ENCODE results near the gene ACSL6.
A peak's percentile ranks its signal among the peaks of the same experiment; 100 is the strongest.

The ACSL6 gene

DNA sequence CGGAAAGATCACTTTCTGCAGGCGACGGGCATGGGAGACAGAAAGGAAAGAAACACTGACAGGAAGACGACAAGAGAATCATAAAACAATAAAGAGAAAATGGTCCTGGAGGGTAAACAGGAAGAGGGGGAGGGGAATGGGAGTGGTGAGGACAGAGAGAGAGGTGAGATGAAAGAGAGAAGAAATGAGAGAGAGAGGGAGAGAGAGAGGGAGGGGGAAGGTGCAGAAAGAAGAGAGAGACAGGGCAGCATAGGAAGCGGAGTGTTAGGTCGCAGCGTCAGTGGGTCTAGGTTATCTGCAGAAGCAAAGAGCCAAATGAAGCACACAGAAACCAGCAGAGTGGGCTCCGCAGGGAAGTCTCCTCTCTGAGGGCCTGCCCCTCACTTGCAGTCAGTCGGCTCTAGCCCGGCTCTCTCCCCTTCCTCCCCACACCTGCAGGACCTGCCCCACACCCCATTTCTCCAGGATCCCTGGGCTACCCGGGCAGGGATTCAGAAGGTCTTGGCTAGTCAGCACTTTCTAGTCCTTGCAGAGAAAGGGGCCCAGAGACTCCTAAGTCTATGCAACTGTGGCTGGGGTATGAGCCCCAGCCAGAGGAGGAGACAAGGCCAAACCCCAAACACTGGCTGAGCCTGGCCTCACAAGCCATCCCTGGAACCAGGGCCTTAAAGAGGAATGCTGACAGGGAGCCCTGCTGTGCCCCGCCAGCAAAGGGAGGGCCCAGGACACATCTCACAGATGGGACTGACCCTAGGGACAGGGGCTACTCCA, 36.3 kb downstream of the ACSL6 start:
- DNase-seq, result no peak

DNA sequence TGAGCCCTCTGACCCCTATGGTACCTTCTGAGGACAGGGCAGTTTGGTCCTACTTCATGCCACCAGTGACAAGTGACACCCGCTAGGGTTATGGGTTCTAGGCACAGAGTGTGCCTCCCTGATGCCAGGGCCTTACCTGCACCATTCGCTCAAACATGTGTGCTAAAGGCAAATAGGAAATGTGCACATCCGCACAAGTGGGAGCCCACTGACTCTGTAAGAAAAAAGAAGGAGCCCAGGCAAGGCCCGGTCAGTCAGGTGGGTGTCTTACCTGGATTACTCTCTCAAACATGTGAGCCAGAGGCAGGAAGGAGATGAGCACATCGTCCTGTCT, 36.9 kb downstream of the ACSL6 start:
- DNase-seq, result no peak

DNA sequence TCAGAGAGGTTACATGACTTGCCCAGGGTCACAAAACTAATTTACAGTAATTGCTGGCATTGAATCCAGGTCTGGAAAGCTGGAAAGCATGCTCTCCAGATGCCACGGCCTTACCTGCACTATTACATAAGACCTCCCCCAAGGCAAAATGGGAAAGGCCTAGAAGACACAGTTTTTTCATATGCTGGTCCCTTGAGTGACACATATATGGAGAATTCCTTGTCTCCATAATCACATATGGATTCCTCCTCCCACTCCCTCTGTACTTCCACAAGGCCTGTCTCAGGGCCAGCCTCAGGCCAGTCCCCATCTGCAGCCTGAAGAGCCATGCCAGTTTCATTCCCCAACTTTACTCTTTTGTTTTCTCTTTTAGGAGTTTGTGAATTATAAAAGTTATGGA, 37.4 kb downstream of the ACSL6 start:
- no peak for DNase-seq

DNA sequence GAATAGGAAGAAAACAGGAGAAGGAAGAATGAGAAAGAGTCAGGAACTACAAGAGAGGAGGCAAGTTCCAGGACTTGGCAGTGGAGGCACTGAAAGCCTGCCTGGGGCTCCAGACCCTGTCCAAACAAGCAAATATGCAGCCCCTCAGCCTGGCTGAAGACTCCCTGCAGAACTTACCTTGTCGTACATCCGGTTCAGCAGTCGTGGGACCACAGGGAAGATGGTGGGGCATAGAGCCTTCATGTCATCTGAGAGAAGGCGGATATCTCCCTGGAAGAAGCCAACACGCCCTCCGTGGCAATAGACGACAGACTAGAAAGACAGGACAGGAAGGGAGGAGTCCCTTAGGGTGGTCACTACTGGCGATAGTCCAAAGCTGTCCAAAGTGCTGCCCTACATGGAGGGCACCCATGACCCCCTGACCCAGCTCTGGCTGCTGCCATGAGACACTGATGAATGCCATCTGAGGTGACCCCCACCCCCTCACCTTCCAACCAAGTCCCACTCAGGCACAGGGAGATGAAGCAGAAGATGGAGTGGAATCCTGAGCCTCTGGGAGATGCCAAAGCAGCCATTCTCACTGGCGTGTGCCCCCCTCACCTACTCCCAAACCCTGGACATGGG, 38.3 kb downstream of the ACSL6 start:
- DNase-seq, result no peak

DNA sequence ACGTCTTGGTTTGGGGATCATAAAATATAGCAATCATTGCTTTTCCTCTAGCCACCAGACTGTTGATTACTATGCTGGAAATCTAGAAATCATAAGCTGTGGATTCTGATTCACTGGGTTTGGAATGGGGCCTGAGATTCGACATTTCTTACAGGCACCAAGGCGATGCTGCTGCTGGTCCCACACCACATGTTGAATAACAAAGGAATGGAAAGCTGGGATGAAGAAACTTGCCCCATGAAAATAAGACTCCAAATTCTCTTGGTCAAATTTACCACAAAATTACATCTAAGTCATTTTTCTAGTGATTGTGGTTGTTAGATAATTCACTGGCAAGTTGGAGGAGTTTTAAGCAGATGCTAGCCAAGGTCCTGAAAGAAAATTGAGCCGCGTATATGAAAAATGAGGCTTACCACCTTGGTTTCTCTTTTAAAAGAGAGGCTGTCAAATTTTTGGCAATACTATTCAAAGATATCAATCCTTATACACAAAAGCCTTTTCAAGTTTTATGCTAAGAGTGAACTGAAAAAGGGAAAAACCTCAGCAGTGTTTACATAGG, 43.0 kb downstream of the ACSL6 start:
- DNase-seq, result no peak

DNA sequence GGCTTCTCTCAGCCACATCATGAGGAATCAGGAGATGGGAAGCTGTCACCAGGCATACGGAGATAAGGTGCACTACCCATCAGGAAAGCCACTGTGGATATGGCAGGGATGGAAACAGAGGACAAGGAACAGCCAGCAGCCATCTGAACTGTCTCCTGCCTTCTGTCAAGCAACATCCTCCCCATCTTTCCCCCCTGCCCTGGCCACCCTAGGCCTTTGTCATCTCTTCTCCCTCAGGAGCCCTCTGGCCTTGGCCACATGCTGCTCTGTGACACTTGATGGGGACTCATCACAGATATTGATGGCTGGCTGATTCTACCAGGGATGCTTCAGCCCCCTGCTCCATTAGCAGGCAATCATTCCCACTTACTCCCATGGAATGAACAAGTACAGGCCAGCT, 44.9 kb downstream of the ACSL6 start:
- no peak for DNase-seq

DNA sequence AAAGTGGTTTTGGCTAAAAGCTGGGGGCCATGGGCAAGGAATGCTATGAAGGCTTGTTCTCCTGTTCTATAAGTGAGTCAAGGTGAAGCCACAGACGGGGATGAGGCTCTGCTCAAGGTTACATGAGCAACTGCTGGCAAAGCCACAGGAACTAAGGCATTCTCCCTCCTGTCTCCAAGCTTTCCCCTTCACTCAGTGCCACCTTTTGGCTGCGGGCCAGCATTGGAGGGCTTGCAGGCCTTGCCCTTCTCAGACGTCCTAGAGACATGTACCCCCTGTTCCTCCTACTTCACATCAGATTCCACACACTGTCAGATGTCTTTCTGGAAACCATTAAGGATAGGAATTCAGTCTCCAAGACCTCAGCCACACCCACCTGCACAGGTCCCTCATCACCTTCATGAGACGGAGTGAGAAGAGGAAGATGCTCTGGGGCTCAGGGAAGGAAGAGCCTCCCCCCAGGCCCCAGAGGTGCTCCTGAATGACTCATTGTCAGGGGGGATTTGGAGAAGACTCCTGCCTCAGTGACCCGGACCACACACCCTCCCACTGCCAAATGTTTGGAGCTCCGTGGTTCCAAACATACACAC, 45.5 kb downstream of the ACSL6 start:
- no peak for DNase-seq

DNA sequence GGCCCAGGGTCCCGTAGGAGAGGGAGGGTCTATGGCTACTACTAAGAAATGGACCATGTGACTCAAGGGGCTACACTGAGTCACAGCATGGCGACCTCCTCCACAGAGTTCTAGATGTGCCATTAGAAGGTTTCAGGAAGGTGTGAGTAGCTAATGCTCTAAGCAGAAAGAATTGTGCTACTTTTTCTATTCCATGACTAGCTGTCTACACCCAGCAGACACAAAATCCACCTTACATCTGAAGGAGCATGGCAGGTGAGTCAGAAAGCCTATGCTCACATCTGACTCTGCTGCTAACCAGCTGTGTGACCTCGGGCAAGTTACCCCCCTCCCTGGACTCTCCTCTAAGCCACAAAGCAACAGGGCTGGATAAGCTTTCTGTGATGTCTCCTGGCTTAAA, 51.6 kb downstream of the ACSL6 start:
- no peak for DNase-seq

DNA sequence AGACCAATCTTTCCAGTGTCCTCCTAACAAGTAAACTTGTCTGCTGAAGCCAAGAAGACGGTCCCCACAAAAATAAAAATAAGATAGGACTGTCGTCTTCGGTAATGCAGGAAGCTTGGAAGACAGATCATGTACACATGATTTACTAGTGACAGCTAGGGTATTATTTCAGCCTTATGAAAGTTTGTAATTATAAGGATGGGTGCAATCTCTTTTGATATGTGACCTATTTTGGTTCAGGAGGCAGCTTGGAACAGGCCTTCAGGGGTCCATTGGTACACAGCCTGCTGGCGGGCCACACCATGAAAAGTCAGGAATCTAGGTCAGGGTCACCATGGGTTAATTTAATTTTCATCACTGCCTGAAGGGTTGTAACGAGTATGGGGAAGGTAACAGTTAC, 52.3 kb downstream of the ACSL6 start:
- no peak for DNase-seq

DNA sequence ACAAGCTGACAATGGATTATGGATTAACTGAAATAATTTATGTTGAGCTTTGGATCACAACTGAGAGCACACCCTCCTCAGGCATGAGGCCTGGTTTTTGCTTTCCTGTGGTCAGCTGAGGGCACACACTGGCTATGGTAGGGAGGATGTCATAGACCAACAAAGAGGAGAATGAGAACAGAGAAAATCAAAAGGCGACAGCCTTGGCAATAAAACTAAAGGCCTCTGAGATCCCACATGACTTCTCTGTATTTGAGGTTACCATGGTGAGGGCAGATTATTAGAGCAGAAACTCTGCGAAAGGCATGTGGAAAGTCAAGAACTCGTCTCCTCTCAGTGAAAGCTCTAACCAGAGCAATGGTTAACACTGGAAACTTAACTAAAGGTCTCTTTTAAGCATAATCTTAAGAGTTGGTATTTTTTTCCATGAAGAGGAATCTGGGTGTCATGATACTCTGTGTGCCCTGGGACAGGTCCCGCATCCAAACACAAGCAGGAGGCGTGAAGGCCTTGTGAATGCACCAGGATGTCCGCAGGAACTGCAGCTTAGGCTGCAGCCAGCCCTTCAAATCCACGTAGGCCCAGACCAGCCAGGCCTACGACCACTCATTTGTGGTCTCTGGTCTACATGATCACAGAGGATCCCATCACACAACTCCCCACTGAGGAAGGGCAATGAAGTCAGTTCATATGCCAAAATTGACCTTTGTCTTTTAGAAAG, 53.6 kb downstream of the ACSL6 start:
- DNase-seq, result peak; percentile 3

DNA sequence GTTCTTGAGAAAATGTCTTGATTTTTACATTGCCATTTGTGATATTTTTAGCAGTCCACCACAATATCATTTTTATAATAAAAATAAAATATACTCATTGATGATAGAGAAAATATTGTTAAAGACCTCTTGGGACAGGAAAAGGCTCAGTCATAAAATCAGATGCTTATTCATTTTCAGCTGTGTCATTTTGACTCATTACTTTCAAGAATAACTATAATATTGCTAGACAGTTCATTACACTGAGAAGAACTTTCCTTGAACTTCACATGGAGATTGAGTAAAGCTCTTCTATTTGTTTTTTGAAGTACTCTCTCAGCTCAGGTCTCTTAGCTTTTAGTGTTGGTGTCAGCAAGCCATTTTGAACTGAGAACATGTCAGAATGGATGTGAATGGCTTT, 57.5 kb downstream of the ACSL6 start:
- no peak for DNase-seq

DNA sequence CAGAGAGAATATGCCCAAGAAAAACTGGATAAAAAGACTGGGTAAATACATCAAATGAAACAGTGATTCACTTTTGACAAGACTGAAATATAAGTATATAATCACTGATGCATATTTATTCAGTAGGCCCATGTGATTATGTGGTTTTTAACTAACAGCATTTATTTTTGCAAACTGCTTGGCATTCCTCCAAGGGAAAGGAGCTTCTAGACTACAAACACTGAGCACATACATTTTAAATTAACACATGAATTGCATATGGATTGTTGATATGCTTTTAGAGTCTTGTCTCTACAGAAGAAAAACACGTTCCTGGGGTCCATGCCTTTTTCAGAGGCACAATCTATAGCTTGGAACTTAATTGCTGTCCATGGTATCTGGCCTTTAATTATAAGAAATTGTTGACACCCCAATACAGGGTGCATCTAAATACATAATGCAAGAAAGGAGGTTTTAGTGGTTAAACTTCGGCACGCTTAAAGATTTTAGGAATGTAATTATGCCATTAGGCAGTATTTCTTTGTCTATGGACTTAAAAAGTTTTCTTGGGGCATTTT, 59.1 kb downstream of the ACSL6 start:
- DNase-seq, result no peak

DNA sequence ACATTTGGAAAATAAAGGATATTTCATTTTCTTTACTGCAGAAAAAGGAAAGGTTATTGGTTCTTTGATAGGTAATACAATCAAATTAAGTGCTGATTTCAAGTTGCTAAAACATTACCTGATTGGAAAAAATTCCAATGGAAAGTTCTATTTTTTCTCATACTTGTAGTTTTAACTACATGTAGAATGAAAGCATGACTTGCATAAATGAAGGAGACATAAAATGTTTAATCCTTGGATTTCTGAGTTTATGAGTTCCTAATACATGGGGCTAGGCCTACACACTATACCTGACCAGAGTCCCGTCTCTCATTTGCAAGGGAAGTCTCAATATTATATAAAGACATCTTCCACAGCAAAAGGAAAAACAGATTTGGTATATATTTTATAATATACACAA, 60.8 kb downstream of the ACSL6 start:
- DNase-seq, result no peak

DNA sequence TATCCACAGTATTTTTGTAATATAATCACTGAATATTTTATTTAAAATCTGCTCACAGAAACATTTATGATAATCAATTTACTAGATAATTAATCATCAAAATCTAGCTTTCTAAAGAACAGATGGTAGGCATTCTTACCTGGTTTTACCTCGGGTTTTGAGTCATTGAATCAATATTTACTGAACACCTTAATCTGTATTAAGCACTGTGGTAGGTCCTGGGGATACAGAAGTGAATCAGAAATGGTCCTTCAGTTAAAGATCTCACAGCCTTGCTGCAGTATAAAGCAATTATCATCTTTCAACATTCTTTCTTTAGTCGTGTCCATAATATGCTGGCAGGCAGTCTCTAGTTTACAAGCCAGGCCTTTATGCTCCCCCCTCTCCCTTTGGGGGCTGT, 64.0 kb downstream of the ACSL6 start:
- DNase-seq, result no peak

DNA sequence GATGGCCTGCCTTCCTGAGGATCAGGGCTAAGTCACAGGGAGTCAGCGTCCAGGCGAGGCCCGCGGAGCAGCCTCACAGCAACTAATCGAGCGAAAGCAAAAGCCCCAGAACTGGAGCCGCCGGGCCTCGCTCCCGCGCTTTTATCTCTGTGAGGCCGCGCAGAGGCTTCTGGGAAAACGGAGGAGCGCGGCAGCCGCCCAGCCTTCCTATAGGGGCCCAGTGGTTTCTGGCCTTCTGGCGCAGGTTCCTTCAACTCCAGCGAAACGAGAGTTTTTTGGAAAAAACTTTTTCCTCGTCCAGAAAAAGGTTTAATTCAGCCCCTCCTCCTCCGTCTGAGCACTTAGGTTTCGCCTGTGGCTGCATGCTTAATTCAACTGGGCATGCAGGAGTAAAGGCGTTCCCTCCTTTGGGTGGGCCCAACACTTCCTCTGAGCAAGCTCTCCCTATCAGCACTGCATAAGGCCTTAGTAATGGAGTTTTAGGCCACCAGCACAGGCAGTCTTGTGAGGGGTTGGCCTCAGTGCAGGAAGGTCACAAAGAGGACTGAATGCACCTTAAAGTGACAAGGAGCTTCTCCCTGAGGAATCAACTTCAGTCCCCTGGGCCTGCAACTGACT, 65.8 kb downstream of the ACSL6 start, which contains the start of gene MEIKIN:
TSS of gene MEIKIN (minus strand) at position 113 of the 618 bp plus-strand sequence. CDS start 158 bp downstream, outside the sequence.
- DNase-seq, result no peak

DNA sequence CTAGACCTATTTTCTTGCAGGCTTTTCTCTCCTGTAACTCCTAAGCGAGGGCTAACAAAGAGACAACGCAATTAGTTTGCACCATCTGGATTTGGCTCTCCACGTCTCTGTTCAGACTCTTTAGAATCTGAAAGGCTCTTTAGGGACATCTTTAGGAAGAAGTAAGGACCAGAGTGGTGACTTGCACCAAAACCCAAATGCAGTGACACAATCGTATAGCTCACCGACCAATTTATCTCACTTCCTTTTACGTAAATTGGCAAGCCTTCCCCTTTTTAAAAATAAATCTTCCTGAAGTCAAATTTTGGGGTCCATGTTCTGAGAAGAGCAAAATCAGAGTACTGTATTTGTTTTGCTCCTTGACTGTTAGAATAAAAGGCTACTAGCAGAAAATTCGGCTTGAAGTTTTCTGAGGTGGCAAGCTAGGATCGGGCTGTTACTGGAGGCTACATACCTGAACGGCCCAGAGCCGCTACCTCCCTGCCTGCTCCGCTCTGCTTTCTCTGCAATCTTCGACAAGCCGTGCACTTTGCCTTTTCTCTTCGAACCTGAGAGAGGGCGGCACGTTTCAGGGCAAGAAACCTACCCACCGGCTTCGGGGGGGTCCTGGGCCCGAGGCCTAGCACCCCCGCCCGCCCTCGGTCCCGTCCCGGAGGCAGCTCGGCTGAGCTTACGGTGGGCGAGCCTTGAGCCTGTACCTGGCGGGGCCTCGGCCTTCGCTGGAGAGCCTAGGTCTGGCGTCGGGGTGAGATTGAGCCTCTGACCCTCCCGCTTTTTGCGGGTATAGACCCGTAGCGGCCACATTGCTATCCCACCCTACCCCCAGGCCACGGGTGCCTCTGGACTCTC, 66.5 kb downstream of the ACSL6 start:
- DNase-seq, result no peak

DNA sequence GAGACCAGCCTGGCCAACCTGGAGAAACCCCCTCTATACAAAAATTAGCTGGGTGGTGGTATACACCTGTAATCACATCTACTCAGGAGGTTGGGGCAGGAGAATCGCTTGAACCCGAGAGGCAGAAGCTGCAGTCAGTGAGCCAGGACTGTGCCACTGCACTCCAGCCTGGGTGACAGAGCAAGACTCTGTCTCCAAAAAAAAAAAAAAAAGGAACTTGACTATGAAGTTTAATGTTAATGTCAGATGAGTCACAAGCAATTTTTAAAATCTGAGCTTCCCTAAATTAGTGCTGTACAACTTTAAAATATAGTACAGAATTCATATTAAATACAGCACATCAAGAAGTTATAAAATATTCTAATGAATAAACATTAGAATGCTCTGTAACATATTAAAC, 67.5 kb downstream of the ACSL6 start:
- DNase-seq, result no peak

DNA sequence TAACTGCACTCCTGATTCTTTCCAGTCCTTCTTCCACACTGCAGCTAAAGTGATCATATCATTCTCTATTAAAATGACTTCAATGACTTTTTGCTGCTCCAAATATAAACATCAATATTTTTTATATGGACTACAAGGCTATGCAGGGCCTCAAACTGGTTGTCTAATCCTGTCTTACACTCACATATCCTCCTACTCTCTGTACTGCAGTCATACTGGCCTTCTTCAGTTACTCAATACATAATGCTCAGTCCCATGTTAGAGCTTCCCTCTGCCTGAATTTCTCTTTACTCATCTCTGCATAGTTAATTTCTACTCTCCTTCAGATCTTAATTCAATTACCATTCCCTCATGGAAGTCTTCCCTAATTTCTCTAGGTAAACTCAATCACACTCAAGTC, 69.4 kb downstream of the ACSL6 start:
- no peak for DNase-seq

DNA sequence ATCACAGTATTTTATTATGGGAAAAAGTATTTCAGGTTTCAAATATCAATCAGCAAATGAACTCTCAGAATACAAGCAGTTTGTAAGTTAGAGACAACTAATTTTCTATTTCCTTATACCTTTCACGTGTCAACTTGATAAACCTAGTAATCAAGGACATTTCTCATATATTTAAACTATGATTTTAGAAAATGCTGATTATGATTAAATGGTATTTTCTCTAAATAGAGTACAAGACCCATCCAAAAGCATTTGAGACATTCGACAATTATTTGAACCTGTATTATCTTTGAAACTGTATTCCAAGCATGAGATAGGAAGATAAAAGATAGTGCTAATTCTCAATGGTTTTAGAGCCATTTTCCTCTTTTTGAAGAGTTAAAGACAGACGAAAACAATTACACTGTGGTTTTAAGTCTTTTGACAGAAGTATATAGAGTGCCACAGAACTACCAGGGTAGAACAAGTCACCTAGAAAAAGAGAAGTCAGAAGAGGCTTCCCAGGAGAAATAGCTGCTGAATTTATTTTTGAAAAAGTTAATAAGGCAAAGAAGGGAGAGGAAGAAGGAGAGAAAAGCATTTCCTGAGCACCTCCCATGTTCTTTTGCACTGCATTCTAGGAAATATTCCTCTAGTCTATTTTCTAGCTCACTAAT, 71.6 kb downstream of the ACSL6 start:
- no peak for DNase-seq

DNA sequence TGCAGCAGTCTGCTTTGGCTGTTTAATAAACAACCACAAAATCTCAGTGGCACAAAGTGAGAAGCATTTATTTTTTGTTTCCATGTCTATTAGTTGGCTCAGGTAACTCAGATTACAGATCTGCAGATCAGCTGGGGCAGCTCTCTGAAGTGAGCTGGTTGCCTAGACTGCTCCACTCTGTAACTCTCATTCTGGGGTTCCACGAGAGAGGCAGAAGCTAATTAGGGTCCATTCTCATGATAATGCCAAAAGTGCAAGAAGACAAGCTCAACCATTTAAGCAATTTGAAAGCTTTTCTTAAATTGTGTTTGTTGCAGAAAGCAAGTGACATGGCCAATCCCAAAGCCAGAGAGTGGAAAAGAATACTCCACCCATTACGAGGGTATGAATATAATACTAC, 79.2 kb downstream of the ACSL6 start:
- no peak for DNase-seq

DNA sequence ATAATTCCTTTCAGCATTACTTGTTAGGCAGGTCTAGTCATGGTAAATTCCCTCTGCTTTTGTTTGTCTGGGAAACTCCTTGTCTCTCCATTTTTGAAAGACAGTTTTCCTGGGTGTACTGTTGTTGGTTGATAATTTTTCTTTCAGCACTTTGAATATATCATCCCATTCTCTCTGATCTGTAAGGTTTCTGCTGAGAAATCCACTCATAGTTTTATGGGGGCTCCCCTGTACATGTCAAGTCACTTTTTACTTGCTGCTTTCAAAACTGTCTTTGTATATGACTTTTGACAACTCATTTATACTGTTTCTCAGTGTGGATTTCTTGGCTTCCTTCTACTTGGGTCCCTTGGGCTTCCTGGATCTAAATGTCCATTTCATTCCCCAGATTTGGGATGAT, 82.5 kb downstream of the ACSL6 start:
- no peak for DNase-seq

All from NCI-H82 (cell line).